HEK293T (cell line): Measurements from ENCODE around the gene LSMEM2.

Source experiments
- CTCF ChIA-PET: fragments of 350-600 bp; formaldehyde crosslinking; extraction: SDS; loops from one replicate; lab custom pipeline; 2021; ENCODE audit warnings: antibody characterized with exemption, inconsistent platforms; lab: Yijun Ruan, JAX
- POLR2A ChIA-PET: fragments of 350-600 bp; formaldehyde crosslinking; extraction: SDS; loops from one replicate; lab custom pipeline; 2020; ENCODE audit warnings: antibody characterized with exemption, inconsistent platforms; lab: Yijun Ruan, JAX
- DNase-seq: peaks from one replicate; pipeline ENCODE4 v3.0.0; 2012; ENCODE audit warnings: mixed read lengths; ENCODE audit errors: extremely low spot score
- ARNT ChIP-seq: fragments of 450-650 bp; IDR thresholded peaks from 2 replicates; pipeline ENCODE4 v1.6.1; 2017; ENCODE audit warnings: mild to moderate bottlenecking
- BHLHE40 ChIP-seq: fragments of 450-650 bp; IDR thresholded peaks from 2 replicates; pipeline ENCODE4 v1.6.1; 2016; ENCODE audit warnings: mild to moderate bottlenecking, moderate library complexity, borderline replicate concordance
- CTBP1 ChIP-seq: fragments of 450-650 bp; IDR thresholded peaks from 2 replicates; pipeline ENCODE4 v1.6.1; 2016; ENCODE audit warnings: borderline replicate concordance
- ELF4 ChIP-seq: fragments of 450-650 bp; IDR thresholded peaks from 2 replicates; pipeline ENCODE4 v1.6.1; 2017; ENCODE audit warnings: antibody characterized with exemption
- FOXA1 ChIP-seq: fragments of 450-650 bp; IDR thresholded peaks from 2 replicates; pipeline ENCODE4 v1.6.1; 2016; ENCODE audit warnings: mild to moderate bottlenecking
- FOXK2 ChIP-seq: fragments of 450-650 bp; IDR thresholded peaks from 2 replicates; pipeline ENCODE4 v1.6.1; 2016; ENCODE audit warnings: mild to moderate bottlenecking
- FOXM1 ChIP-seq: fragments of 450-650 bp; IDR thresholded peaks from 2 replicates; pipeline ENCODE4 v1.6.1; 2017; ENCODE audit warnings: mild to moderate bottlenecking, borderline replicate concordance
- HDGF ChIP-seq: fragments of 450-650 bp; IDR thresholded peaks from 2 replicates; pipeline ENCODE4 v1.6.1; 2017; ENCODE audit warnings: antibody characterized with exemption, borderline replicate concordance
- L3MBTL2 ChIP-seq: fragments of 450-650 bp; conservative IDR thresholded peaks from 2 replicates; pipeline ENCODE4 v1.6.1; 2016; ENCODE audit warnings: mild to moderate bottlenecking
- LEF1 ChIP-seq: fragments of 450-650 bp; IDR thresholded peaks from 2 replicates; pipeline ENCODE4 v1.6.1; 2017; ENCODE audit warnings: mild to moderate bottlenecking, borderline replicate concordance
- NFRKB ChIP-seq: fragments of 450-650 bp; IDR thresholded peaks from 2 replicates; pipeline ENCODE4 v1.6.1; 2016; ENCODE audit warnings: mild to moderate bottlenecking, moderate library complexity
- PKNOX1 ChIP-seq: fragments of 450-650 bp; IDR thresholded peaks from 2 replicates; pipeline ENCODE4 v1.6.1; 2016
- SP1 ChIP-seq: fragments of 450-650 bp; IDR thresholded peaks from 2 replicates; pipeline ENCODE4 v1.6.1; 2017
- SUZ12 ChIP-seq: fragments of 450-650 bp; IDR thresholded peaks from 2 replicates; pipeline ENCODE4 v1.6.1; 2016; ENCODE audit warnings: mild to moderate bottlenecking
- TARDBP ChIP-seq: fragments of 450-650 bp; IDR thresholded peaks from 2 replicates; pipeline ENCODE4 v1.6.1; 2016
- ZNF384 ChIP-seq: fragments of 450-650 bp; IDR thresholded peaks from 2 replicates; pipeline ENCODE4 v1.6.1; 2016

LSMEM2 gene

GRCh38 chr3:50238549-50239026, 40.3 kb upstream of the LSMEM2 start:
- TF ChIP-seq FOXM1 (no peak), HDGF (no peak), SUZ12 (no peak), L3MBTL2 (no peak), ARNT (no peak), NFRKB (no peak), CTBP1 (no peak), LEF1 (no peak)
- DNase-seq: no peak
- ChIA-PET CTCF (interaction anchor here (0.9 to 1.6 kb wide), 3 partner anchors 8 to 20 kb away, joined by 3 to 7 read pairs (median 3); no protein-coding TSS in a partner anchor), POLR2A (interaction anchor here (1.1 kb wide), 1 partner anchor 8 kb away, joined by 3 read pairs; no protein-coding TSS in a partner anchor)

- TF ChIP-seq FOXK2: no peak
- no peak for TF ChIP-seq PKNOX1
- no peak for TF ChIP-seq SP1
- no peak for TF ChIP-seq TARDBP
- TF ChIP-seq LEF1: no peak
- TF ChIP-seq CTBP1: no peak
- no peak for TF ChIP-seq ZNF384
- TF ChIP-seq ARNT: no peak
- no peak for TF ChIP-seq FOXM1
- TF ChIP-seq HDGF: no peak
- TF ChIP-seq SUZ12: no peak
- no peak for TF ChIP-seq L3MBTL2
- no peak for TF ChIP-seq FOXA1
- no peak for TF ChIP-seq ELF4
- TF ChIP-seq NFRKB: no peak
- no peak for TF ChIP-seq BHLHE40
- DNase-seq: no peak
- ChIA-PET CTCF (no interaction called here), POLR2A (interaction anchor here (1.0 kb wide), 1 partner anchor 11 kb away, joined by 3 read pairs; no protein-coding TSS in a partner anchor)
Observed at GRCh38 chr3:50239649-50240048, 39.2 kb upstream of the LSMEM2 start.

- no peak for DNase-seq
- POLR2A ChIA-PET: interaction anchor here (1.3 kb wide), 1 partner anchor 96 kb away, joined by 3 read pairs; no protein-coding TSS in a partner anchor
- CTCF ChIA-PET: interaction anchor here (0.8 to 1.5 kb wide), 3 partner anchors 15 to 19 kb away, joined by 4 to 8 read pairs (median 4); no protein-coding TSS in a partner anchor
- TF ChIP-seq SUZ12 (no peak), SP1 (no peak), FOXK2 (no peak), ELF4 (no peak), FOXM1 (no peak), ZNF384 (no peak), NFRKB (no peak), LEF1 (no peak), L3MBTL2 (no peak), TARDBP (no peak), ARNT (no peak), FOXA1 (no peak), BHLHE40 (no peak), PKNOX1 (no peak), HDGF (no peak), CTBP1 (no peak)
Observed at GRCh38 chr3:50241163-50241562, 37.7 kb upstream of the LSMEM2 start.

- POLR2A ChIA-PET: interaction anchor here (1.3 kb wide), 1 partner anchor 95 kb away, joined by 3 read pairs; no protein-coding TSS in a partner anchor
- CTCF ChIA-PET: interaction anchor here (0.8 to 1.5 kb wide), 3 partner anchors 14 to 18 kb away, joined by 4 to 8 read pairs (median 4); no protein-coding TSS in a partner anchor
- no peak for TF ChIP-seq ARNT
- no peak for TF ChIP-seq SUZ12
- no peak for TF ChIP-seq LEF1
- TF ChIP-seq ELF4: no peak
- TF ChIP-seq CTBP1: no peak
- TF ChIP-seq FOXA1: no peak
- TF ChIP-seq BHLHE40: no peak
- TF ChIP-seq PKNOX1: no peak
- no peak for TF ChIP-seq FOXK2
- DNase-seq: no peak
Observed at GRCh38 chr3:50241713-50242380, 37.0 kb upstream of the LSMEM2 start.

- no peak for TF ChIP-seq ARNT
- TF ChIP-seq HDGF: no peak
- no peak for TF ChIP-seq TARDBP
- no peak for TF ChIP-seq CTBP1
- TF ChIP-seq L3MBTL2: no peak
- no peak for TF ChIP-seq ELF4
- TF ChIP-seq FOXK2: no peak
- TF ChIP-seq SUZ12: no peak
- TF ChIP-seq LEF1: no peak
- TF ChIP-seq FOXA1: no peak
- no peak for TF ChIP-seq FOXM1
- no peak for TF ChIP-seq SP1
- no peak for TF ChIP-seq NFRKB
- no peak for TF ChIP-seq PKNOX1
- no peak for TF ChIP-seq BHLHE40
- no peak for TF ChIP-seq ZNF384
- DNase-seq: no peak
- CTCF ChIA-PET: no interaction called here
- POLR2A ChIA-PET: no interaction called here
Observed at GRCh38 chr3:50242381-50242770, 36.5 kb upstream of the LSMEM2 start.
